Measurements from ENCODE around the gene MAPK13.
"Not testable (repeated sequence)": the region's sequence is repeated elsewhere in the genome, so short reads cannot be mapped to it uniquely, and the experiment has no call there.

Gene MAPK13

GRCh38 chr6:36115412-36115811 is 14.9 kb upstream of the MAPK13 start:
- DNase-seq = no peak

DNA sequence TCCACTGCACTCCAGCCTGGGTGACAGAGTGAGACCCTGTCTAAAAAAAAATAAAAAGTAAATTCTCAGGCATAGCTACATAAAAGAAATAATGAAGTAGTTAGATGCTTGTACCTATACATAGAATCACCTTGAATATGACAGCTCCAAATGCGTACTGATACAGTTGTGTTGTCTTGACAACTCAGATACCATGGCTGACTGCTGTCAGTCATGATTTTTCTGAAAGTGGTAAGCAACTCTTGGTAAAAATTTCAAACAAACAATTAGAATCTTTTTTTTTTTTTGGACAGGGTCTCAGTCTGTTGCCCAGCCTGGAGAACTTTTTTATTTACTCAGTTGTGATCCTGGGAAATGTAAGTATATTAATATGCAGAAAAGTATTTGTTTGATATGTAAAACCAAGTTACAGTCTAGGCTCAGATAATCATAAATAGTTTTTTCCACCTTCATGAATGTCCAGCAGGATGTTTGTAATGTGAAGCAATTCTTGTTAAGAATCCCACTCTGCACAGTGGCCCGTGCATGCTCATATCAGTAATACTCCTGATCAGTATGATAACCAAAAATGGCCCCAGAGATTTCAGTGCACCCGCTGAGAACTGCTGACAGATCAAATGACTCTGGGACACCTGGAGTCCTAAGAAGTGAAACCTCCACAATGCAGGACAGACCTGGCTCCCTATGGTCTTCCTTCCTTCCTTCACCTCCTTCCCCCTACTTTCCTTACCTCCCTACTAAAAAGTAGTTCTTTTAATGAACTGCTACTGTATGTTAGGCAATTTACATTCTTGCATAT is 14.0 kb upstream of the MAPK13 start:
- no peak for DNase-seq

DNA sequence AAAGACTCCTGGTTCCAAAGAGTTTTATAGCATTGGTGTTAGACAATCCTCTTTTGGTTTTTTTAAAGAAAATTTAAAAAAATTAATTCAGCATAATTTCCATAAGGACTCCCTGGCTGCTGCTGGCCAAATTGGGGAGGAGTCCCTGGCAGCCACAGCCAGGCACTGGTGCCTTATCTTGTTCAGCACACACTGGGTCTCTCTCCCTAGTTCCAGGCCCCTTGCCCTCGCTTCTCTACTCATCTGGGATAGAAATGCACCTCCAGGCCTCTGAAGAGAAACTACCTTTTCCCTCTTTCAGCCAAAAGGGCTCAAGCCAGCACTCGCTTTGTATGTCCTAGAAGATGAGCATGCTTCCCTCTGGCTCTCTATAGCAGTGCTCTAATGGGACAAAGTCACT is 13.4 kb upstream of the MAPK13 start:
- no peak for DNase-seq

DNA sequence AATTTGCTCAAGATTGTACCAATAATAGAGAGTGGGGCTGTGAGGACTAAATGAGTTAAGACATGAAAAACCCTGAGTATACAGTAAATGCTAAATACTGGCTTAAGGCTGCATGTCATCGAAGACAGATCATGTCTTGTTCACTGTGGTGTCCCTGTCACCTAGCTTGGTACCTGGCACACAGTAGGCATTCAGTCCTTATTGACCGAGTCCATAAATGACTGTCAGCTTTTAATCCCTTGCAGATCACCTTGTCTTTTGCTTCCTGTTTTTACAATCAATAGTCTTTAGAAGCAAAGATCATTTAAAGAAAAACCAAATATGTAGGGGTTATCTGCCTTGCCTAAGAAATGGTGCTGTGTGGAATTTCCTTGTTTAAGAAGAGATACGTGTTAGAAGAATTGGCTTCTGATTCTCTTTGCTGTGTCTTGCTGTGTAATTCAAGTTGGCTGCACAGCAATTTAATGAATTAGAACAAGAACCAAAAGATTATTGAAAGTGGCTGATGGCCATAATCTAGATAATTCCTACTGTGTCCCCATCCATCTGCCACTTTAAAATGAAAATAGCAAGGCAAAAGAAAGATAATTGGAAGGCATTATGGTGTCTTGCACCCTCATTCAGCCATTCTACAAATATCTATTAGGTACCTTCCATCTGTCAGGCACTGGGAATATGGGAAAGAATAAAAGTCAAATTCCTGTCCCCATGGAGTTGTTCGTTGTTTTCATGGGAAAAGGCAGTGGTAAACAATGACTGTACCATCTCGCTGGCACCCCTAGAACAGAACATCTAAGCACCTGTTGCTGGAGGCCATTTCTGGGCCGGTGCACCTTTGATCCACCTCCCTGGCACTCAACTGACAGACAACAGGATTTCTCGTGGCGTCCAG is 12.4 kb upstream of the MAPK13 start:
- DNase-seq = no peak

GRCh38 chr6:36118550-36119107 is 11.7 kb upstream of the MAPK13 start:
- DNase-seq = no peak

- no peak for DNase-seq
These were observed 11.1 kb upstream of the MAPK13 start for GRCh38 chr6:36119209-36119608.

GRCh38 chr6:36120018-36120417 is 10.3 kb upstream of the MAPK13 start:
- DNase-seq = no peak

DNA sequence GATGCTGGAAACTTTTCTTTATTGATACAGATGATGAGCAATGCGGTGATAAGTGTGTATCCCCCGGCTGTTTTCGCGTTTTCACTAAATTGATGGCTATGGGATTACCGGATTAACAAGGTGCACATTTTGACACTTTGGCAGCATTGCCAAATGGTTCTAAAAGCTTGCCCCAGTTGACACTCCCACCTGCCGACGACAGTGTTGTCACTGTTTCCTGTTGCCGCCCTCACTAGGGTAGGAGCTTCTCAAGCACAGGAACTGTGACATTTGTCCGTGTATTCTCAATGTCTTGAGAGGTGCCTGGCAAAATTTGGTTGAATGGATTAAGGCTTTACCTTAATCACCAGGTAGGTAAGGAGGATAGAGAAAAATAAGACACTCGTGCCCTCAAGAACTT is 9.8 kb upstream of the MAPK13 start:
- DNase-seq = no peak

DNA sequence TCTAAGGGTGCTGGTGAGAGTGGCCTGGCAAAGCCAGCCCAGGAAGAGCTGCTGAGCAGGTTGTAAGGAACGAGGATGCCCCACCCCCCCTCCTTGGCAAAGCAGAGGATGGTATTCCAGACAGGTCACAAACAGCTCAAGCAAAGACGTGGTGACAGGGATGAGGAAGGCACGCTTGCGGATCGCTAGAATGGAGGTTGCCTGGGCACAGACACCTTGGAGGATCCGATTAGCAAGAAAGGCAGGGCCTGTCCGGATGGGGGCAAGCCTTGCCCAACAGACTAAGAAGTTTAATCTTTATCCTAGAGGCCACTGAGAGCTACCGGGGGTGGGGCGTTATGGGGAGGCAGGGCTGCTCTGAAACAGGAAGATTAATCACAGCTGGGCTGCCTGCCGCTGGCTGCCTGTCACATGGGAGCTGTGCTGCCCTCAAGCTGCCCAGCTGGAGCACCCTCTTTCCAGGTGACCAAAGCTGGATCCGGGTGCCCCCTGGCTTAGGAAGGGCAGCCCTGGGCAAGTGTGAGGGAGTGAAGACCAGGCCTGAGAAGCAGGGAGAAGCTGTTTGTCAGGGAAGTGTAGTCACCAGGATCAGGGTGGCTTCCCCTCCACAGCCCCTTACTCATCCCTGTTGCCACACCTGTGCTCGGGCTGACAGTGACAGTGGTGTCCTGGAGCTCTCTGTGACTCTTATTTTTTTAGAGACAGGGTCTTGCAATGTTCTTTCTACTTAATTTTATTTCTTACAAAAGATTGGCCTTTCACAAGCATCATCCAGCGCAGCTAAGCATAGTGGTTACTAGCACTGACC is 9.1 kb upstream of the MAPK13 start:
- peak; percentile 60 for DNase-seq

- DNase-seq = no peak
These were observed 8.4 kb upstream of the MAPK13 start for GRCh38 chr6:36121787-36122494.

DNA sequence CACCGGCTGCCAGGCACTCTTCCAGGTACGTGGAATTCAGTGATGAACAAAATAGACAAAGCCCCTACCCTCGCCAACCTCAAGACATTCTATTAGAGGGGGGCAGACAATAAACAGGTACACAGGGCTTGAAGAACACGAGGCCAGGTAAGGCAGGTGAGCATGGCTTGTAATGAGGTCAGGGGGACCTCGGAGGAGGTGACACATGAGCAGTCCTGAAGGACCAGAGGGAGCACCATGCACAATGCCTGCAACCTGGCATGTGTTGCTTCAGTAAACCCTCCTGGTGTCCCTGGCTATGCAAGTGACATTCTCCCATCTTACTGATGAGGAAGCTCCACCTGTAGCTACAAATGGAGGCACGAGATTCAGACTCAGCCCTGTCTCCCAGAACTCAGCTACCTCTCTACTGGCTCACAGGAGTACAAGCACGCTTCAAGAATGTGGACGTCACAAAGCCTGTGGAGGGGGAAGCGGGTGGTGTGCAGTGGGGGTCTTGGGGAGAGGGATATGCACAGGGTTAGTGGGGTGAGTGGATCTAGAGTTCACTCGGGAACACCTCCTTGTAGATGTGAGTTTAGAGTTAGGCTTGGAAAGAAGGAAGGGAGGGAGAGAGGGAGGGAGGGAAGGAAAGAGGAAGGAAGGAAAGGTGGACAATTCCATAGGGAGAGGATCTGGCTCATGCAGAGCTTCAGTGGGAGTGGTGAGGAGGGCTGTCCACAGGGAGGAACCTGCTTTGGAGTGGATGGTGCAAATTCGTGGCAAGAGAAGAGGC is 7.6 kb upstream of the MAPK13 start:
- no peak for DNase-seq

GRCh38 chr6:36123270-36124139 is 6.8 kb upstream of the MAPK13 start:
- DNase-seq = peak; percentile 69

GRCh38 chr6:36124346-36124745 is 6.0 kb upstream of the MAPK13 start:
- DNase-seq = not testable (repeated sequence)

- DNase-seq = no peak
These were observed 5.4 kb upstream of the MAPK13 start for GRCh38 chr6:36124881-36125280.

DNA sequence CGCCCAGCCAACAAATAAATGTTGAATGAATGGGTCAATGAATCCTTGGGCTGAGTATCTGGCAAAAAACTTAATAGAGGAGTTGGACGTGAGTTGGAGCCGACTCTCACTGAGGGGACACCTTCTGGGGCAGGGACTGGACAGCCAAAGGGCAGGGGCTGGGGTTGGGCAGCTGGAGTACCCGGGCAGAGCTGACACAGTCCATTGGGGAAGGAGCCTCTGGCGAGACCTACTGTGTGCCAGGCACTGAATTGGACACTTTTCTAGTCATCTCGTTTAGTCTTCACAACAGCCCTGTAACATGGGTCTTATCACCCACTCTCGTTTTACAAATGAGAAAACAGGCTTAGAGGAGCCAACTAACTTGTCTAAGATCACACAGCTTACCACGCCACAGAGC is 4.7 kb upstream of the MAPK13 start:
- no peak for DNase-seq

DNA sequence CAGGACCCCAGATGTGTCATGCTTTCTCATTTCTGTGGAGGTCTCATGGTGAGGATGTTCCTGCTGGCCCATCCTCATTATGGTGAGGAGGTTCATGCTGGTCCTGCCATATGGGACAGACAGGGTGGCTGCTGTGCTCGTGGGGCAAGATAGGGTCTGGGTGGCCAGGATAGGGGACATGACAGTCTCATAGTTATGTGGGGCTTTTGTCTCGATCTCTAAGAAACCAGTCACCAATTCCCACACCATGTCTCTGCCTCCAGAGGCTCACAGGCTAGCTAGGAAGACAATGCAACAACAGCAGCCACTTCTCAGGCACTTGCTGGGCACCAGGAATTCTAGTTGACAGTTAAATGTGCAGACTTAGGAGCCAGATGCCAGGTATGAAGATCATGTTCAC is 4.2 kb upstream of the MAPK13 start:
- no peak for DNase-seq

DNA sequence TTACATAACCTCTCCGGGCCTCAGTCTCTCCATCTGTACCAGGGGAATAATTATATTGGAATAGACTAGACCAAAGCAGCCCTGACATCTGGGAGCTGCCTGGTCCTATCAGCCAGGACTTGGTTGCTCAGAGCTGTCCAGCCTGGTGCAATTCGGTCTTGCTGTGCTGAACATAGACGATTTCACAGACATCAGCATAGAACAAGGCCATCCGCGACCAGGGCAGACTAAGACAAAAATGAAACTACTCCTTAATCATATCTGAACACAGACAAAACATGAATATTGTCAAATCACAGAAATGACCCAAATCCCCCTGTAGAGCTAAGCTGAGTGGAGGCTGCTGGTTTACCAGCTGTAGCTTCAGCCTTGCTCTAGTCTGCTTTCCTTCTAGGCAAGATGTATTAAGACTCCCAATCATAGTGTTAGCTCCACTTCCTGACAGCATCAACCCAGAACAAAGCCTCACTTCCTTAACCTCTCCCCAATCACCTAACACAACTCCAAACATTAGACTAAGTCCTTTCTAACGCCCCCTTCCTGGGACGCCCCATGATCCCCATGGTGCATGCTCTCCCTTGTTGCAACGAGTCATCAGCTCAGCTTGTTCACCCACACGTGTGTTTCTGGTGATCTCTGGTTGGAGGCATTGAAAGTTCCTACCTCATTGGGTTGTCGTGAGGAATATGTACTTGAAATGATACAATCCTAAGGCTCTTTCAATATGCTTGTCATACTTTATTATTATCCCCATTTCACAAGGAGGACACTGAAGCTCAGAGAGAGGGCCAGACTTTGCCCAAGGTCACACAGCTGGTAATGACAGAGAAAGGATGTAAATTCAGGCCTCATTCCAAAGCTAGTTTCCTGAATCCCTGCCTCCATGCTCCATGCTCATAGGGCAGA is 3.5 kb upstream of the MAPK13 start:
- peak; percentile 82 for DNase-seq

DNA sequence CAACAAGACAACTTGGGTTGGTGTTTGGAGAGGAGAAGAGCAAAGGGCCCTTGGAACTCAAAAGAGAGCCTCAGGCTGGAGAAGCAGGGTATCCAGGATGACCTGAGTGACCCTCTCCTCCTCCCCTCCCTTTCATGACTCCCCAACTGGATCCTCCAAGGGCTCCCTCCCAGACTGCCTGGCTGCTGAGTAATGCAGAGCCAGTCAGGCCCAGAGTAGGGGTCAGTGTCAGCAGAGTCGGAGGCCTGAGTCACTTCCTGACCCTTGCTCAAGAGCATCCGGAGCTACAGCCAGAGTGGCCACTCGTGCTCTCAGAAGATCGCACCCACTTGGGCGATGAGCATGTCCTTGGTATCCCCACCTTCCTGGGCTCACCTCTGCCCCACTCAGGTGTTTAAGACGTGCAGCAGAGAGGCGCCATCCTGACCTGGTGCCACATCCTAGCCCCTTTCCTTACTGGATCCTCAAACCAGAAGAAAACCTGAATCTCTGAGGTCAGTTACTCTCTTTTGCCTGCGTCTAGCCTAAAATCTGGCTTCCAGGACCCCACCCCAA is 2.8 kb upstream of the MAPK13 start:
- peak; percentile 99 for DNase-seq

DNA sequence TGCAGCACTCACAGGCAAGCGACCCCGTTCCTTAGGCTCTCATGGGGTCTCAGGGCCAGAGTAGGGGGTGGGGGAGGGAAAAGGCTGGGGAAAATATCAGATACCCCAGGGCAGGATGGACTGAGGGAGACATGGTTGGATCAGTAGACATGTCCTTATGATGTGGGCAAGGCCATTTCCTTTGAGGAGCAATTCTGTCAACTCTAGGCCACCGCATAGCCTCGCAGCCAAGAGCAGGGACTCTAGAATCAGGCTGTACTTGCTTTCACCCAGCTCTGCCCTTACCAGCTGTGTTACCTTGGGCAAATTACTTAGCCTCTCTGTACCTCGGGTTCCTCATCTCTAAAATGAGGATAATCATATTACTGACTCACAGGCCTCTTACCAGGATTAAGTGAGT is 2.2 kb upstream of the MAPK13 start:
- DNase-seq = peak; percentile 24

All from HCEC 1CT (cell line).